Choroid plexus epithelial cell (primary cell): Measurements from ENCODE around the gene ROPN1L.
"Not testable (repeated sequence)": the region's sequence is repeated elsewhere in the genome, so short reads cannot be mapped to it uniquely, and the experiment has no call there.

Source experiments
- DNase-seq: peaks from one replicate; pipeline ENCODE4 v3.0.0-alpha.2; 2010; ENCODE audit warnings: low read depth
- H3K4me3 ChIP-seq: 2 replicates; pipeline ENCODE4 v1.5.1; 2011; ENCODE audit warnings: low read depth, mild to moderate bottlenecking, control low read depth, low read length, moderate library complexity
- CTCF ChIP-seq: conservative IDR thresholded peaks from 2 replicates; pipeline ENCODE4 v1.5.1; 2011; ENCODE audit warnings: low read depth, mild to moderate bottlenecking, control low read depth, inconsistent platforms, low read length, moderate library complexity

ROPN1L gene

DNA sequence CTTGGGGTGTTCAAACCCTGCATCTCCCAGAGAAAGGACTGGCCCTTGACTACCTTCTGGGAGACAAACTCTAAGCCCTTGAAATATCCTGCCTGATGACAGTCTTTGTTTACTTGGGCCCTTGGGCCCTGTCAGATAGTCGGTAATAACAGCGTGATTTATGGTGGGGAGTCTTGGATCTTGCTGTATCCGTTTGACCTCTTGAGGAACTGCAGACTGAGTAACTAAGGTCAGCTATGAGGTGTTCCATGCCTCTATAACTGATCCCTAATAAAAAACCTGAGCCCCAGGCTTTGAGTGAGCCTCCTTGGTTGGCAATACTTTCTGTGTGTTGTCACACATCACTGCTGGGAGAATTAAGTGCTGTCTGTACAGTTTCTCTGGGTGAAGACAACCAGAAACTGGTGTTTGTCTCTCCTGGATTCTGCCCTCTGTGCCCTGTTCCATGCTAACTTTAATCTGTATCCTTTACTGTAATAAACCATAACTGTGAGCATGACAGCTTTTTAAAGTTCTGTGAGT is 66.0 kb downstream of the ROPN1L start:
- no peak for DNase-seq
- H3K4me3 ChIP-seq = no peak overlapping the region
- TF ChIP-seq CTCF = no peak

- TF ChIP-seq CTCF = no peak
- DNase-seq = no peak
- no peak overlapping the region for H3K4me3 ChIP-seq
Observed at GRCh38 chr5:10509575-10509974, 67.9 kb downstream of the ROPN1L start.

DNA sequence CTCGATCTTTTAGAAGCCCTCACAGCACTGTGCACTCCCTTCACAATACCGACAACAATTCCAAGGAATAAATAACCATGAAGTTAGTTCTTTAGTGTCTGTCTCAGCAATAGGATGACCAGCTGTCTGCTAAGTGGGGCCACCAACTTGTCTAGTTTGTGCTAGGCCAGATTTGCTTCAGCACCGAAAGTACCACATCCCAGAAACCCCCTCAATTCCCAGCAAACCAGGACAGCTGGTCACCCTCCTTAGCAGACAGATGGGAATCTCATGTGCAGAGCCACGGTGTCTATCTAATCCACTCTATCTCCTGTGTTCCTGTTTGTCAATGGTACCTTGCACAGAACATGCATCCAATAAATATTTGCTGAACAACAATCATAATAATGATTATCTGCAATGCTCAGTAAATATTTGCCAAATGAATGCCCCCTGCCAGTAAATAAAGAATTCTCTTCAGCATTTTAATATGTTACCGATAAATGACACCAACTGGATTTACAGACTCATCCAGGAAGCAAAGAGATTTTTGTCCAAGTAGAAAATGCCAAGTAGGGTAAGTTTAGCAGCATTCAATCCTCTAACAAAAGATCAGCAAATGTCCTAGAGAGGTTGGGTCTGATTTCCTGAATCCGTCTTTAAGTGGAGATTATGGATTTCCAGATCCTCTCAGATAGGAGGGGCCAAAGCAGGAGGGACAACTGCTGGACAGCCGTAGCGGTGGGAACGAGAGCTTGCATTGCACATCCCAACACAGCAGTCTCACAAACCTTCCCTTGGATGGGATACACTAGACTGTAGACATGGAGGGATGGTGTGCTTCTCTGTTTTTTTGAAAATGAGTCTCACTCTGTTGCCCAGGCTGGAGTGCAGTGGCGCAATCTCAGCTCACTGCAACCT is 70.3 kb downstream of the ROPN1L start:
- no peak overlapping the region for H3K4me3 ChIP-seq
- no peak for TF ChIP-seq CTCF
- DNase-seq = no peak

- H3K4me3 ChIP-seq = no peak overlapping the region
- no peak for TF ChIP-seq CTCF
- DNase-seq = peak; percentile 92
Observed at GRCh38 chr5:10513501-10514442, 72.1 kb downstream of the ROPN1L start.

DNA sequence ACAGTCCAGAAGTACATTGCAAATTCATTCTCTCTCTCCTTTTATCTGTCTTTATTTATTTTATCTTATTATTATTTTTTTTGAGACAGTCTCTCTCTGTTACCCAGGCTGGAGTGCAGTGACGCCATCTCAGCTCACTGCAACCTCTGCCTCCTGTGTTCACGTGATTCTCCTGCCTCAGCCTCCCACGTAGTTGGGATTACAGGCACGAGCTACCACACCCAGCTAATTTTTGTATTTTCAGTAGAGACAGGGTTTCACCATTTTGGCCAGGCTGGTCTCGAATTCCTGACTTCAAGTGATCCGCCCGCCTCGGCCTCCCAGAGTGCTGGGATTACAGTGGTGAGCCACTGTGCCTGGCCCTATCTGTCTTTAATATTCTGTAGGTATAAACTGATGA is 72.9 kb downstream of the ROPN1L start:
- not testable (repeated sequence) for DNase-seq, H3K4me3 ChIP-seq
